SK-N-SH treated with all-trans-retinoic acid at 6 μM for 48 hours (cell line): Measurements from ENCODE around the gene PPP2R3B.

Experiments
- ATAC-seq: fragments of 200-7000 bp; cut with Tn5 transposase; 3 replicates; pipeline ENCODE4 v1.9.1; 2020; ENCODE audit warnings: mild to moderate bottlenecking, moderate library complexity
- ARNTL ChIP-seq: fragments of 450-650 bp; formaldehyde crosslinking; IDR thresholded peaks from 2 replicates; pipeline ENCODE4 v1.5.0; 2020; ENCODE audit warnings: low read depth, mild to moderate bottlenecking, moderate library complexity, borderline replicate concordance
- BACH2 ChIP-seq: fragments of 250-450 bp; sonication (Bioruptor Pico); IDR thresholded peaks from 2 replicates; pipeline ENCODE4 v1.9.0; 2021; ENCODE audit warnings: mild to moderate bottlenecking, borderline replicate concordance
- CREB5 ChIP-seq: fragments of 250-450 bp; sonication (Bioruptor Pico); IDR thresholded peaks from 2 replicates; pipeline ENCODE4 v1.5.1; 2020; ENCODE audit warnings: low read depth, mild to moderate bottlenecking, moderate library complexity
- CSDC2 ChIP-seq: fragments of 250-450 bp; sonication (Bioruptor Pico); IDR thresholded peaks from 2 replicates; pipeline ENCODE4 v1.5.0; 2020; ENCODE audit warnings: mild to moderate bottlenecking, moderate library complexity
- CSRNP3 ChIP-seq: fragments of 250-450 bp; sonication (Bioruptor Pico); IDR thresholded peaks from 2 replicates; pipeline ENCODE4 v1.5.1; 2021; ENCODE audit warnings: mild to moderate bottlenecking, moderate library complexity
- ESRRG ChIP-seq: fragments of 250-450 bp; sonication (Bioruptor Pico); IDR thresholded peaks from 2 replicates; pipeline ENCODE4 v1.6.1; 2021; ENCODE audit warnings: mild to moderate bottlenecking
- GLIS3 ChIP-seq: fragments of 250-450 bp; sonication (Bioruptor Pico); IDR thresholded peaks from 2 replicates; pipeline ENCODE4 v1.5.0; 2020; ENCODE audit warnings: mild to moderate bottlenecking, moderate library complexity
- ISL1 ChIP-seq: fragments of 250-450 bp; sonication (Bioruptor Pico); IDR thresholded peaks from 2 replicates; pipeline ENCODE4 v2.1.2; 2022; ENCODE audit warnings: mild to moderate bottlenecking, moderate library complexity
- OSR1 ChIP-seq: fragments of 250-450 bp; sonication (Bioruptor Pico); IDR thresholded peaks from 2 replicates; pipeline ENCODE4 v1.8.0; 2022; ENCODE audit warnings: moderate library complexity, mild to moderate bottlenecking, inconsistent platforms
- POU6F1 ChIP-seq: fragments of 250-450 bp; sonication (Bioruptor Pico); IDR thresholded peaks from 2 replicates; pipeline ENCODE4 v1.8.0; 2021; ENCODE audit warnings: low read depth, mild to moderate bottlenecking, moderate library complexity, borderline replicate concordance
- PPARA ChIP-seq: fragments of 250-450 bp; sonication (Bioruptor Pico); IDR thresholded peaks from 2 replicates; pipeline ENCODE4 v1.5.0; 2020; ENCODE audit warnings: mild to moderate bottlenecking, borderline replicate concordance
- RARB ChIP-seq: fragments of 250-450 bp; sonication (Bioruptor Pico); IDR thresholded peaks from 2 replicates; pipeline ENCODE4 v1.8.0; 2021; ENCODE audit warnings: mild to moderate bottlenecking, moderate library complexity
- SNAI2 ChIP-seq: fragments of 250-450 bp; sonication (Bioruptor Pico); IDR thresholded peaks from 2 replicates; pipeline ENCODE4 v1.5.0; 2020; ENCODE audit warnings: mild to moderate bottlenecking, moderate library complexity
- TCF4 ChIP-seq: fragments of 250-450 bp; sonication (Bioruptor Pico); IDR thresholded peaks from 2 replicates; pipeline ENCODE4 v1.8.0; 2021; ENCODE audit warnings: mild to moderate bottlenecking, moderate library complexity, borderline replicate concordance
- TOX ChIP-seq: fragments of 250-450 bp; sonication (Bioruptor Pico); IDR thresholded peaks from 2 replicates; pipeline ENCODE4 v1.8.0; 2021; ENCODE audit warnings: mild to moderate bottlenecking, moderate library complexity, borderline replicate concordance
- TSHZ2 ChIP-seq: fragments of 250-450 bp; sonication (Bioruptor Pico); IDR thresholded peaks from 2 replicates; pipeline ENCODE4 v1.5.0; 2020; ENCODE audit warnings: mild to moderate bottlenecking, moderate library complexity
- ZC3H10 ChIP-seq: fragments of 250-450 bp; sonication (Bioruptor Pico); IDR thresholded peaks from 2 replicates; pipeline ENCODE4 v1.5.1; 2021; ENCODE audit warnings: mild to moderate bottlenecking, moderate library complexity
- ZFP3 ChIP-seq: fragments of 250-450 bp; sonication (Bioruptor Pico); IDR thresholded peaks from 2 replicates; pipeline ENCODE4 v1.5.0; 2020; ENCODE audit warnings: mild to moderate bottlenecking, moderate library complexity
- ZFP30 ChIP-seq: fragments of 450-650 bp; formaldehyde crosslinking; IDR thresholded peaks from 2 replicates; pipeline ENCODE4 v1.5.0; 2022; ENCODE audit warnings: mild to moderate bottlenecking, moderate library complexity
- ZNF565 ChIP-seq: fragments of 450-650 bp; formaldehyde crosslinking; conservative IDR thresholded peaks from 2 replicates; pipeline ENCODE4 v1.5.0; 2020; ENCODE audit warnings: low read depth, mild to moderate bottlenecking, moderate library complexity
- ZNF70 ChIP-seq: fragments of 450-650 bp; formaldehyde crosslinking; IDR thresholded peaks from 2 replicates; pipeline ENCODE4 v1.5.0; 2020; ENCODE audit warnings: mild to moderate bottlenecking, moderate library complexity
- ZNF8 ChIP-seq: fragments of 450-650 bp; formaldehyde crosslinking; IDR thresholded peaks from 2 replicates; pipeline ENCODE4 v1.5.0; 2020; ENCODE audit warnings: mild to moderate bottlenecking, moderate library complexity
- TF ChIP-seq, protein P1 (sequence below): fragments of 250-450 bp; sonication (Bioruptor Pico); IDR thresholded peaks from 2 replicates; pipeline ENCODE4 v1.8.0; 2020; ENCODE audit warnings: mild to moderate bottlenecking, moderate library complexity, borderline replicate concordance

The PPP2R3B gene

DNA sequence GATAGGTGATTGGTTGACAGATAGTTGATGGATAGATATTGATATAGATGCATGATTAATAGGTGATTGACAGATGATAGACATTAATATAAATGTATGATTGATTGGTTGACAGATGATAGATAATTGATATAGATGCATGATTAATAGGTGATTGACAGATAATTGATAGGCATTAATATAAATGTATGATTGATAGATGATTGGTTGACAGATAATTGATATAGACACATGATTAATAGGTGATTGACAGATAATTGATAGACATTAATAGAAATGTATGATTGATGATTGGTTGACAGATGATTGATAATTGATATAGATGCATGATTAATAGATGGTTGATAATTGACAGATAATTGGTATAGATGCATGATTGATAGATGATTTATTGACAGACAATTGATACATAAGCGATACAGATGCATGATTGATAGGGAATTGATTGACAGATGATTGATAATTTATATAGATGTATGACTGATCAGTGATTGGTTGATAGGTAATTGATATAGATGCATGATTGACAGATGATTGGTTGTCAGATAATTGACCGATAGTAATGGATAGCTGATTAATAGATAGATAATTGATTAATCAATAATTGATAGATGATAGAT, 44.9 kb upstream of the PPP2R3B start:
- TF ChIP-seq ZNF8 (CRISPR knock-in tag) (no peak), TOX (no peak), CSDC2 (no peak), CSRNP3 (CRISPR knock-in tag) (no peak), ZNF70 (CRISPR knock-in tag) (no peak), OSR1 (CRISPR knock-in tag) (no peak), ESRRG (CRISPR knock-in tag) (no peak), ZNF565 (no peak), ZFP3 (CRISPR knock-in tag) (no peak), SNAI2 (CRISPR knock-in tag) (no peak)
- TF ChIP-seq, protein P1, sequence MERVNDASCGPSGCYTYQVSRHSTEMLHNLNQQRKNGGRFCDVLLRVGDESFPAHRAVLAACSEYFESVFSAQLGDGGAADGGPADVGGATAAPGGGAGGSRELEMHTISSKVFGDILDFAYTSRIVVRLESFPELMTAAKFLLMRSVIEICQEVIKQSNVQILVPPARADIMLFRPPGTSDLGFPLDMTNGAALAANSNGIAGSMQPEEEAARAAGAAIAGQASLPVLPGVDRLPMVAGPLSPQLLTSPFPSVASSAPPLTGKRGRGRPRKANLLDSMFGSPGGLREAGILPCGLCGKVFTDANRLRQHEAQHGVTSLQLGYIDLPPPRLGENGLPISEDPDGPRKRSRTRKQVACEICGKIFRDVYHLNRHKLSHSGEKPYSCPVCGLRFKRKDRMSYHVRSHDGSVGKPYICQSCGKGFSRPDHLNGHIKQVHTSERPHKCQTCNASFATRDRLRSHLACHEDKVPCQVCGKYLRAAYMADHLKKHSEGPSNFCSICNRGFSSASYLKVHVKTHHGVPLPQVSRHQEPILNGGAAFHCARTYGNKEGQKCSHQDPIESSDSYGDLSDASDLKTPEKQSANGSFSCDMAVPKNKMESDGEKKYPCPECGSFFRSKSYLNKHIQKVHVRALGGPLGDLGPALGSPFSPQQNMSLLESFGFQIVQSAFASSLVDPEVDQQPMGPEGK = no peak

DNA sequence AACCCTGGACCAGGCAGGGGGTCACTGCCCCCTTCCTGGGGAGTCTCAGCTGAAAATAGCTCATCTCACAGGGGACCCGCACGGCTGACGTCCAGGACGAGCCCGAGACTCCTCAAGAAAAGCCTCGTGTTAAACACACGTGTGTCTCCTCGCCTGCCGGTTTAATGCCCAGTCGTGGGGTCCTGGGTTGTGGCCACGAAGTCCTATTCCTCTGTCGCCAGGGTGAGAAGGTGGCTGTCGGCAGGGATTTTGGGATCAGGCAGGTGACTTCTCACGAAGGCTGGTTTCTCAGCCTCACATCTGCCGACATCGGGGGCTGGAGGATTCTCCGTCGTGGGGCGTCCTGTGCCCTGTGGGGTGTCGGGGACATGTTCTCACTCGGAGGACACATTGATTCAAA, 44.3 kb upstream of the PPP2R3B start:
- ATAC-seq = no peak

More for the DNA sequence above, 44.9 kb upstream of the PPP2R3B start:
- ATAC-seq = no peak

More for the DNA sequence above, 44.3 kb upstream of the PPP2R3B start:
- TF ChIP-seq BACH2 (CRISPR knock-in tag) (no peak), TOX (no peak), ZFP30 (CRISPR knock-in tag) (no peak), ZC3H10 (CRISPR knock-in tag) (no peak), CREB5 (no peak), GLIS3 (CRISPR knock-in tag) (no peak), TCF4 (CRISPR knock-in tag) (no peak), ZNF70 (CRISPR knock-in tag) (no peak), ZFP3 (CRISPR knock-in tag) (no peak), ARNTL (no peak), TSHZ2 (CRISPR knock-in tag) (no peak), SNAI2 (CRISPR knock-in tag) (no peak), CSRNP3 (CRISPR knock-in tag) (no peak), ZNF565 (no peak), ISL1 (CRISPR knock-in tag) (no peak), POU6F1 (no peak), PPARA (CRISPR knock-in tag) (no peak), RARB (no peak)
- TF ChIP-seq, protein P1 = no peak
